ENCODE results near the gene VWF.
A peak's percentile ranks its signal among the peaks of the same experiment; 100 is the strongest.

The VWF gene

GRCh38 chr12:5921027-5921909 lies 203.2 kb downstream of the VWF start:
- peaks cover 28% of the 10 kb centered on the region for H3K27me3 Mint-ChIP-seq (ENCODE audit: low read depth, poor library complexity)
- peaks cover 15% of the 10 kb centered on the region for H3K4me1 Mint-ChIP-seq
- no peak for TF ChIP-seq CTCF (IDR thresholded peaks at IDR 0.05)
- no peak overlapping the region for H3K4me3 Mint-ChIP-seq
- DNase-seq: no peak
- no peak overlapping the region for H3K27ac Mint-ChIP-seq
- H3K9me3 Mint-ChIP-seq: no peaks in the 10 kb centered on the region
- no peaks in the 10 kb centered on the region for H3K36me3 Mint-ChIP-seq (ENCODE audit: low read depth)

- peaks cover 18% of the 10 kb centered on the region for H3K27me3 Mint-ChIP-seq (ENCODE audit: low read depth, poor library complexity)
- TF ChIP-seq CTCF (IDR thresholded peaks at IDR 0.05): no peak
- H3K36me3 Mint-ChIP-seq (ENCODE audit: low read depth): no peaks in the 10 kb centered on the region
- H3K27ac Mint-ChIP-seq: peak overlapping the region; percentile 47
- peaks cover 8% of the 10 kb centered on the region for H3K4me1 Mint-ChIP-seq
- no peak overlapping the region for H3K4me3 Mint-ChIP-seq
- no peaks in the 10 kb centered on the region for H3K9me3 Mint-ChIP-seq
- no peak for DNase-seq
Measured at GRCh38 chr12:5916785-5917290, 207.6 kb downstream of the VWF start.

GRCh38 chr12:5915511-5915910 lies 209.0 kb downstream of the VWF start:
- no peak for DNase-seq
- Mint-ChIP-seq H3K36me3 (ENCODE audit: low read depth) (no peaks in the 10 kb centered on the region), H3K27me3 (ENCODE audit: low read depth, poor library complexity) (peaks cover 21% of the 10 kb centered on the region), H3K4me3 (no peak overlapping the region), H3K9me3 (no peaks in the 10 kb centered on the region), H3K4me1 (peaks cover 4% of the 10 kb centered on the region), H3K27ac (no peak overlapping the region)
- no peak for TF ChIP-seq CTCF (IDR thresholded peaks at IDR 0.05)

GRCh38 chr12:5914387-5915149 lies 209.9 kb downstream of the VWF start:
- no peak for DNase-seq
- Mint-ChIP-seq H3K27me3 (ENCODE audit: low read depth, poor library complexity) (peaks cover 31% of the 10 kb centered on the region), H3K36me3 (ENCODE audit: low read depth) (no peaks in the 10 kb centered on the region), H3K9me3 (no peaks in the 10 kb centered on the region), H3K27ac (no peak overlapping the region), H3K4me3 (no peak overlapping the region), H3K4me1 (peaks cover 4% of the 10 kb centered on the region)
- TF ChIP-seq CTCF (IDR thresholded peaks at IDR 0.05): no peak

- peaks cover 33% of the 10 kb centered on the region for H3K27me3 Mint-ChIP-seq (ENCODE audit: low read depth, poor library complexity)
- no peak for TF ChIP-seq CTCF (IDR thresholded peaks at IDR 0.05)
- H3K27ac Mint-ChIP-seq: no peak overlapping the region
- no peaks in the 10 kb centered on the region for H3K36me3 Mint-ChIP-seq (ENCODE audit: low read depth)
- H3K4me1 Mint-ChIP-seq: peaks cover 4% of the 10 kb centered on the region
- DNase-seq: no peak
- H3K9me3 Mint-ChIP-seq: no peaks in the 10 kb centered on the region
- no peak overlapping the region for H3K4me3 Mint-ChIP-seq
Measured at GRCh38 chr12:5913387-5913786, 211.1 kb downstream of the VWF start.

Measured in nephron progenitor cell (in vitro differentiated cells).